Neutrophil (primary cell): ENCODE measurements around the gene FOXD4.
A peak's percentile ranks its signal among the peaks of the same experiment; 100 is the strongest.
"Not testable (repeated sequence)": the region's sequence is repeated elsewhere in the genome, so short reads cannot be mapped to it uniquely, and the experiment has no call there.

ENCODE experiments used
- H3K27ac ChIP-seq: fragments of 200-600 bp; sonication (generic); 2 replicates; pipeline ENCODE4 v1.5.1; 2016; ENCODE audit warnings: mild to moderate bottlenecking, moderate library complexity
- H3K27me3 ChIP-seq: fragments of 200-600 bp; sonication (generic); 2 replicates; pipeline ENCODE4 v1.6.0; 2016; ENCODE audit warnings: mild to moderate bottlenecking
- H3K36me3 ChIP-seq: fragments of 200-600 bp; sonication (generic); 2 replicates; pipeline ENCODE4 v1.5.1; 2017
- H3K4me1 ChIP-seq, 2 experiments: fragments of 200-600 bp in 1 of 2; sonication (generic) in 1 of 2; 1 replicate in 1 of 2; 2 replicates in 1 of 2; pipeline versions ENCODE4 v1.5.1 to v1.6.1; 2013 to 2016; ENCODE audit warnings: low read depth in 1 of 2, low read length in 1 of 2, mild to moderate bottlenecking in 1 of 2, moderate library complexity in 1 of 2; ENCODE audit not compliant: control insufficient read depth in 1 of 2, insufficient read depth in 1 of 2
- H3K4me3 ChIP-seq, 2 experiments: fragments of 200-600 bp in 1 of 2; sonication (generic) in 1 of 2; 1 replicate in 1 of 2; 2 replicates in 1 of 2; pipeline ENCODE4 v1.5.1; 2013 to 2016; ENCODE audit warnings: low read depth in 1 of 2, low read length in 1 of 2, mild to moderate bottlenecking in 1 of 2, moderate library complexity in 1 of 2
- H3K9me3 ChIP-seq: fragments of 200-600 bp; sonication (generic); 2 replicates; pipeline ENCODE4 v1.5.1; 2016

The FOXD4 gene

DNA sequence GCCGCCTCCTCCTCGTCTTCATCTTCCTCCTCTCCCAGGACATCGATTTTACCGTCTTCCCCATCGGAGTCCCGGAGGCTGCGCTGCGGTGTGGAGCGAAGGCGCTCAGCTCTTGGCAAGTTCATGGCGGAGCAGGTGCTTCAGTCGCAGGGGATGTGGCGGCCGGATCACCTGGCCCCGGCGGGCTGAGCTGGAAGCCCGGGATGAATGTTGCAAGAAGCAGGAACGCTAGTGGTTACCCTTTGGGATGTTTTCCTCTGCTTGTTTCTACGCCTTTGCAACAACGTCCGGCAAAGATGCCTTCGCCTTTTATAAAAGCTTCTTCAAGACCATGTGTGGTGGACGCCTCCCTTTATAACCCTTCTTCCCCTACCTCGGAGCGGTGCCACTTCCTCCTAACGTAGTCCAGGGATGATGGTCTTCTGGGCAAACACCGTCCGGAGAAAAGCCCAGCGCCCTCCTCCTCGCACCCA lies at the start of gene FOXD4:
TSS of gene FOXD4 (minus strand) at position 423 of the 473 bp plus-strand sequence. CDS start at position 125, 298 bp downstream.
- Histone ChIP-seq H3K27me3 (peaks cover 56% of the 10 kb centered on the region), H3K4me1 (peaks cover 13 to 20% of the 10 kb centered on the region in 2 experiments)
- not testable (repeated sequence) for H3K9me3 ChIP-seq, H3K36me3 ChIP-seq, H3K27ac ChIP-seq, H3K4me3 ChIP-seq

- not testable (repeated sequence) for H3K27me3 ChIP-seq, H3K27ac ChIP-seq, H3K9me3 ChIP-seq, H3K4me1 ChIP-seq, H3K36me3 ChIP-seq, H3K4me3 ChIP-seq
Observed at GRCh38 chr9:159871-160270, 41.7 kb upstream of the FOXD4 start.

DNA sequence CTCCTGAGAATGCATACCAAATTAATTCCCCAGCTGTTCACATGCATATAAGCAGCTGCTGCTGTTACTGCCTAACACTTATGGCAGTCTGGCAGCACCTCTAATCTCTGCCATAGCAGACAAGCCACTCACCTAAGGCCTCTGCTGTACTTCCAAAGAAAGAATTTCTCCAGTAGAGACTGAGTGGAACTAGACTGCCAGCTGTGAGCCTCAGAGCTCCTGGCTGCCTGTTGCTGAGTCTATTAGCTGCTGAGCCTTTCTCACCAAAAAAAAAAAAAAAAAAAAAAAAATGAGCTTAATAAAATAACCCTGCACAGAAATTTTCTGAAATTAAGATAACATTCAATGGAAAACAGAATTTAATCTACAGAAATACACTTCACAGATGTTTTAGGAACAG lies 33.0 kb upstream of the FOXD4 start:
- H3K36me3 ChIP-seq, H3K4me1 ChIP-seq, H3K9me3 ChIP-seq, H3K27ac ChIP-seq, H3K4me3 ChIP-seq, H3K27me3 ChIP-seq: not testable (repeated sequence)

DNA sequence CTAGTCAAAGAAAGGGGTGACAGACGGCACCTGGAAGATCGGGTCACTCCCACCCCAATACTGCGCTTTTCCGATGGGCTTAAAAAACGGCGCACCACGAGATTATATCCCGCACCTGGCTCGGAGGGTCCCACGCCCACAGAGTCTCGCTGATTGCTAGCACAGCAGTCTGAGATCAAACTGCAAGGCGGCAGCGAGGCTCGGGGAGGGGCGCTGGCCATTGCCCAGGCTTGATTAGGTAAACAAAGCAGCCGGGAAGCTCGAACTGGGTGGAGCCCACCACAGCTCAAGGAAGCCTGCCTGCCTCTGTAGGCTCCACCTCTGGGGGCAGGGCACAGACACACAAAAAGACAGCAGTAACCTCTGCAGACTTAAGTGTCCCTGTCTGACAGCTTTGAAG lies 21.7 kb upstream of the FOXD4 start:
- not testable (repeated sequence) for H3K36me3 ChIP-seq, H3K27me3 ChIP-seq, H3K27ac ChIP-seq, H3K4me1 ChIP-seq, H3K9me3 ChIP-seq, H3K4me3 ChIP-seq

GRCh38 chr9:117144-117994 lies 848 bp downstream of the FOXD4 start:
- not testable (repeated sequence) for H3K4me3 ChIP-seq, H3K36me3 ChIP-seq, H3K27ac ChIP-seq, H3K9me3 ChIP-seq
- peaks cover 13 to 20% of the 10 kb centered on the region in 2 experiments for H3K4me1 ChIP-seq
- peaks cover 63% of the 10 kb centered on the region for H3K27me3 ChIP-seq

DNA sequence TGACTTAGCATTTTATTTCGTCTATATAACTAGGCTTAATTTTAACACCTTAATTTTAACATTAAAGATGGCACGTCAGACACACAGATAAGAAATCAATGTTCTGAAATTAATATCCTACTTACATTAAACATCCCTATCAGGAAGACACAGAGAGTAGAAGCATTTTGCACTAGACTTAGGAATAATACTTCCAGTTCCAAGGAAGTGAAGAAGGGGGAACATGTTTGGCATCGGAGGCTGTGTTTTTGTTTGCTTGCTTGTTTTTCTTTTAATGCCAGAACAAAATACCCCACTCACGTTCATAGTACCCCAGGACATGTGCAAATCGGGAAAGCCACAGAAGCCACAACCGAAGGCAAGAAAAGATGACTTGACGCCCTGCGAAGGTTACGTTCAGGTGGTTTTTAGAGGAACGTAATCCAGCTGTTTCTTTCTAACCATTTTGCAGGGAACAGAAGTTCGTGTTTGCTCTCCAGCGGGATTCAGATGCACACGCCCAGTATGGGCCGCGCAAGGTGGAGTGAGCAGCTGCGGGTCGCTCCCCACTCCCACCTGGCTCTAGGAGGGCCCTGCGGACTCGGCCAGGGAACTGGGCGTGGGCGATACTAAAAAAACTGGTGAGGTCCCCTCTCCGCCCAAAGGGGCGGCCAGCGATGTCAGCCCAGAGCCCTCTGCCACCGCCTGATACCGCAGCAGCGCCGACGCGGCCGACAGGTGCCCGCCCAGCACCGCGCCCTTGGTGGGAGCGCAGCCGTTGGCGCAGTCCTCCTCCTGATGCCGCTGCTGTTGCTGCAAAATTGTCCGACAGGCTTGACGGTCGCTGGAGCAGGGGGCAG lies 1.8 kb downstream of the FOXD4 start:
- H3K4me3 ChIP-seq, H3K27ac ChIP-seq, H3K36me3 ChIP-seq, H3K9me3 ChIP-seq: not testable (repeated sequence)
- Histone ChIP-seq H3K4me1 (peaks cover 13 to 20% of the 10 kb centered on the region in 2 experiments), H3K27me3 (peaks cover 72% of the 10 kb centered on the region)

- Histone ChIP-seq H3K4me1 (peaks cover 13 to 20% of the 10 kb centered on the region in 2 experiments), H3K27me3 (peaks cover 85% of the 10 kb centered on the region), H3K4me3 (peak overlapping the region in 1 of 2 experiments; percentile 58)
- H3K9me3 ChIP-seq, H3K36me3 ChIP-seq, H3K27ac ChIP-seq: not testable (repeated sequence)
Observed at GRCh38 chr9:115118-115451, 3.1 kb downstream of the FOXD4 start.

DNA sequence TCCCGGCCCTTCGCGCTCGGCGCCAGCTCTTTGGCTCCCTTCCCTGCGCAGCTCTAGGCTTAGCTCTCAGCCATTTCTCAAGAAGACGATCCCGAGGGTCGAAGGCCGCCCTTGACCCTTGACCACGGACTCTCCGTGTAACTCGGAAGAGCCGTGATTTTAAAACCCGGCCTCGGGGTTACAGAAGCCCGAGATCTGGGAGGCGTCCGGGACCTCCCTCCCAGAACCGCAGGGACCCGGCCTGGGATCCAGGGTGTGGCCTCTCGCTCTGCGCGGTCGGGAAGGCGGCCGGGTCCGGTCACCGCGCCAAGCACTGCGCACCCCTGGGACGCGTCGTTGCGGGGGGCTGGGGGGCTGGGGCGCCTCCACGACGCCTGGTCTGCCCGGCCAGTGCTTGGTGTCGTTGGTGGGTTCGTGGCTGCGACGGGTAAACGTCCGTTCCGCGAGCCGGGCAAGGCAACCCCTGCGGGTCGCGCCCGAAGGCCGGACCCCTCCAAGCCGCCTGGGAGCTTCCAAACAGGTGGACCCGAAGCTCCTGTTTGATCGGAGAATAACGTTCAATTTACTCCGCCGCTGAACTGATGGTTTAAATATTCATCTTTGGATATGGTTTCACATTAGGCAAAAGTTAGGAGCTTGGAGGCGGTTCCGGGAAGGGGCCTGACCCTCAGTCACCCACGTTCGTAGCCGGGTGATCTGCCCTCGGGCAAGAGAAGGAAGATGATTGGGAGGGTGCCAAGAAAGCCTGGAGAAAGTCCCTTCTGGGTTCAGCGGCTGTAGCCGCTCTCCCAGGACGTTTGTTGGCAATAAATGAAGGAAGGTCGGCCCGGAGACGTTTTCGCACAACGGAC lies 3.7 kb downstream of the FOXD4 start:
- Histone ChIP-seq H3K4me3 (peak overlapping the region; percentile 25 to 58), H3K4me1 (peaks cover 13 to 20% of the 10 kb centered on the region in 2 experiments), H3K27me3 (peaks cover 91% of the 10 kb centered on the region)
- not testable (repeated sequence) for H3K27ac ChIP-seq, H3K36me3 ChIP-seq, H3K9me3 ChIP-seq

GRCh38 chr9:113468-114266 lies 4.5 kb downstream of the FOXD4 start:
- Histone ChIP-seq H3K4me1 (peaks cover 13 to 20% of the 10 kb centered on the region in 2 experiments), H3K4me3 (peak overlapping the region; percentile 25 to 58), H3K27me3 (peaks cover 99% of the 10 kb centered on the region)
- H3K27ac ChIP-seq, H3K9me3 ChIP-seq, H3K36me3 ChIP-seq: not testable (repeated sequence)

DNA sequence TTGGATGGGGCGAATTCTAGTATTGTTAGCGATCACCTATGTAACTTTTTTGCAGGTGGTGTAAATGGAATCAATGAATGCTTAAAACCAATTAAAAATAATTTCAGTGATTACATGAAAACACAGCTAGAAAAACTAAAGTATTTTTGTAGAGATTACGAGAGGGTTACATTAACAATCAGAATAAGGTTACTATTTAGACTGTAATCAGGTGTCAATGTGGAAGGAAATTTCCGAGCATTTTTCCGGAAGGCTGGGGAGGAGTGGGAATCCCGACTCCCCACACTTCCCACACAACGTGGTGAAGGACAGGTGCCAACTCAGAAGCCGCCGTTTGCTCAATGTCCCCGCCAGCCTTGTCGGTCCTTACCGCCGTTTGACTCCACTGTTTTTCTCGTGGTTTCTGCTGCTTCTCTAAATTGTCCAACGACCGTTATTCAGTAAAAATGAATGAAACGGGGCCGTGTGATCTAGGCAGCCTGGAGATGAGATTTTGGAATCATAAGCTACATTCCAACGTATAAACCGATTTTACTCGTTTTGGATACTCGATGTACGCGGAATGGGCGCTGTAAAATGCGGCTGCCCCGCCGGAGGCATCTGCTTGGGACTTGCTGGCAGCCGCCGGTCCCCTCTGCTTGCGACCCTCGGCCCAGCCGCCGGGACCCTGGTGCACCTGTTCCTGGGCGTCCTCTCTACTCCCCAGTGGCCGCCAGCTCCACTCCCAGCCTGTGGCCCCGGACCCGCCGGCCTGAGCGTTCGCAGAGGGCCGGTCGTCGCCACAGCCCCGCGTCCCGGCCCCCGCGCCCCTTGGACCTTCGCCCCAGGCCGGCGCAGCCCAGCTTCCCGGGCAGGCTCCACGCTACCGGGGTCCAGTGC lies 5.4 kb downstream of the FOXD4 start:
- H3K27me3 ChIP-seq, result peaks cover 99% of the 10 kb centered on the region
- H3K9me3 ChIP-seq, H3K27ac ChIP-seq, H3K36me3 ChIP-seq: not testable (repeated sequence)
- peaks cover 13 to 20% of the 10 kb centered on the region in 2 experiments for H3K4me1 ChIP-seq
- H3K4me3 ChIP-seq, result peak overlapping the region in 1 of 2 experiments; percentile 58

DNA sequence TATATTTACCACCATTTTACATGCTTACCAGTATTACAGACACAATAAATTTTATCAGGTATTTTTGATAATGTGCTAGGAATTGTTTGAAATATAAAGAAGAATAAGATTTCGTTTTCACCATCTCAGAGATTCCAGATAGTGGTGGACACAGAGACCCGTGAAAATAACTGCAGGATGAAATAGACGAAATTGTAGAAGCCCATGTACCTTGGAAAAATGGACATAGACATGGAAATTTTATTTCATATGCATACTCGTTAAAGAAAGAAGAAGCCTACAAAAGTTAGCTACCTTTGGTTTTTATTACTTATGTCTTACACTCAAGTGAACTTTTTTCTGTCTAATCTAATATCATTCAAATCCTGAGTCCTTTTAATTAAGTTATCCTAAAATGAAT lies 7.5 kb downstream of the FOXD4 start:
- not testable (repeated sequence) for H3K9me3 ChIP-seq, H3K27ac ChIP-seq
- peaks cover 96% of the 10 kb centered on the region for H3K27me3 ChIP-seq

More for the DNA sequence above, 7.5 kb downstream of the FOXD4 start:
- H3K4me1 ChIP-seq, result peaks cover 13 to 20% of the 10 kb centered on the region in 2 experiments
- not testable (repeated sequence) for H3K4me3 ChIP-seq, H3K36me3 ChIP-seq
